ENCODE measurements around the gene PFKFB3. TPM values are rescaled to one million over a fixed set of nuclear protein-coding genes. Genes with fewer than 3 reads are reported as not detected.
A peak's percentile ranks its signal among the peaks of the same experiment; 100 is the strongest.
"Not testable (repeated sequence)": the region's sequence is repeated elsewhere in the genome, so short reads cannot be mapped to it uniquely, and the experiment has no call there.

The PFKFB3 gene
- total RNA-seq, 1 donor from 2014 or later, result 52.4 TPM

GRCh38 chr10:6244510-6244909 is 41.8 kb downstream of the PFKFB3 start:
- Histone ChIP-seq H3K9me3 (ENCODE audit: insufficient read depth, low read depth, low read length) (no peaks in the 10 kb centered on the region), H3K79me2 (ENCODE audit: insufficient read depth, low read length) (no peaks in the 10 kb centered on the region), H3K9ac (ENCODE audit: low read length) (no peak overlapping the region), H2AFZ (ENCODE audit: low read depth, low read length) (no peak overlapping the region), H3K36me3 (ENCODE audit: insufficient read depth, low read length) (no peaks in the 10 kb centered on the region), H3K27ac (ENCODE audit: low read depth, low read length) (no peak overlapping the region), H3K4me3 (ENCODE audit: insufficient read depth, low read depth, low read length) (no peak overlapping the region), H3K4me2 (ENCODE audit: low read length) (no peak overlapping the region), H4K20me1 (ENCODE audit: insufficient read depth, low read length) (no peaks in the 10 kb centered on the region), H3K4me1 (ENCODE audit: insufficient read depth, low read length) (peaks cover 13% of the 10 kb centered on the region), H3K27me3 (ENCODE audit: insufficient read depth, low read length) (no peaks in the 10 kb centered on the region)
- H3K9me3 Mint-ChIP-seq (ENCODE audit: unreplicated experiment), result no peaks in the 10 kb centered on the region
- H3K27me3 Mint-ChIP-seq (ENCODE audit: low read depth, unreplicated experiment), result no peaks in the 10 kb centered on the region
- FAIRE-seq (no peak), DNase-seq (ENCODE audit: low read depth) (no peak)
- H3K36me3 Mint-ChIP-seq (ENCODE audit: low read depth, unreplicated experiment), result peaks cover 9% of the 10 kb centered on the region
- H3K27ac Mint-ChIP-seq (ENCODE audit: unreplicated experiment), result no peak overlapping the region
- TF ChIP-seq CTCF (IDR thresholded peaks at IDR 0.05; ENCODE audit: insufficient read depth, low read depth, low read length) (no peak), EZH2 (IDR thresholded peaks at IDR 0.05; ENCODE audit: insufficient read depth, low read length) (no peak)
- H3K4me3 Mint-ChIP-seq (ENCODE audit: unreplicated experiment), result no peak overlapping the region
- peaks cover 11% of the 10 kb centered on the region for H3K4me1 Mint-ChIP-seq (ENCODE audit: low read depth, unreplicated experiment)

- Mint-ChIP-seq H3K36me3 (ENCODE audit: low read depth, unreplicated experiment) (peaks cover 2% of the 10 kb centered on the region), H3K4me1 (ENCODE audit: low read depth, unreplicated experiment) (peaks cover 7% of the 10 kb centered on the region), H3K27ac (ENCODE audit: unreplicated experiment) (no peak overlapping the region), H3K9me3 (ENCODE audit: unreplicated experiment) (no peaks in the 10 kb centered on the region), H3K27me3 (ENCODE audit: low read depth, unreplicated experiment) (no peaks in the 10 kb centered on the region), H3K4me3 (ENCODE audit: unreplicated experiment) (no peak overlapping the region)
- H4K20me1 ChIP-seq (ENCODE audit: insufficient read depth, low read length), result no peaks in the 10 kb centered on the region
- no peaks in the 10 kb centered on the region for H3K9me3 ChIP-seq (ENCODE audit: insufficient read depth, low read depth, low read length)
- peak overlapping the region; percentile 44 for H2AFZ ChIP-seq (ENCODE audit: low read depth, low read length)
- DNase-seq (ENCODE audit: low read depth) (peak; percentile 82), FAIRE-seq (no peak)
- no peak overlapping the region for H3K27ac ChIP-seq (ENCODE audit: low read depth, low read length)
- no peak overlapping the region for H3K9ac ChIP-seq (ENCODE audit: low read length)
- no peaks in the 10 kb centered on the region for H3K36me3 ChIP-seq (ENCODE audit: insufficient read depth, low read length)
- H3K27me3 ChIP-seq (ENCODE audit: insufficient read depth, low read length), result no peaks in the 10 kb centered on the region
- H3K79me2 ChIP-seq (ENCODE audit: insufficient read depth, low read length), result no peaks in the 10 kb centered on the region
- peaks cover 5% of the 10 kb centered on the region for H3K4me1 ChIP-seq (ENCODE audit: insufficient read depth, low read length)
- no peak overlapping the region for H3K4me3 ChIP-seq (ENCODE audit: insufficient read depth, low read depth, low read length)
- TF ChIP-seq CTCF (IDR thresholded peaks at IDR 0.05; ENCODE audit: insufficient read depth, low read depth, low read length), result no peak
- TF ChIP-seq EZH2 (IDR thresholded peaks at IDR 0.05; ENCODE audit: insufficient read depth, low read length), result no peak
- peak overlapping the region; percentile 16 for H3K4me2 ChIP-seq (ENCODE audit: low read length)
Observed at GRCh38 chr10:6247041-6247712, 44.4 kb downstream of the PFKFB3 start.

GRCh38 chr10:6248908-6249307 is 46.2 kb downstream of the PFKFB3 start:
- H3K9ac ChIP-seq (ENCODE audit: low read length); H3K79me2 ChIP-seq (ENCODE audit: insufficient read depth, low read length); H3K27ac Mint-ChIP-seq (ENCODE audit: unreplicated experiment); H3K4me1 ChIP-seq (ENCODE audit: insufficient read depth, low read length); FAIRE-seq; H3K36me3 Mint-ChIP-seq (ENCODE audit: low read depth, unreplicated experiment); H4K20me1 ChIP-seq (ENCODE audit: insufficient read depth, low read length); H3K4me3 Mint-ChIP-seq (ENCODE audit: unreplicated experiment); H3K4me1 Mint-ChIP-seq (ENCODE audit: low read depth, unreplicated experiment); H3K27ac ChIP-seq (ENCODE audit: low read depth, low read length); H3K36me3 ChIP-seq (ENCODE audit: insufficient read depth, low read length); H3K4me3 ChIP-seq (ENCODE audit: insufficient read depth, low read depth, low read length); H3K27me3 Mint-ChIP-seq (ENCODE audit: low read depth, unreplicated experiment); H3K9me3 Mint-ChIP-seq (ENCODE audit: unreplicated experiment); H2AFZ ChIP-seq (ENCODE audit: low read depth, low read length); H3K9me3 ChIP-seq (ENCODE audit: insufficient read depth, low read depth, low read length); H3K4me2 ChIP-seq (ENCODE audit: low read length); H3K27me3 ChIP-seq (ENCODE audit: insufficient read depth, low read length); DNase-seq (ENCODE audit: low read depth): not testable (repeated sequence)

Measured in astrocyte (in vitro differentiated cells and primary cell).